PC-3 (cell line): ENCODE data around the gene PHF2.

Source experiments
- CTCF ChIP-seq: fragments of 300-600 bp; sonication (generic); conservative IDR thresholded peaks from 2 replicates; pipeline ENCODE4 v1.5.1; 2017; ENCODE audit warnings: antibody characterized with exemption, low read depth, mild to moderate bottlenecking, low read length
- EZH2 ChIP-seq: fragments of 300-600 bp; sonication (generic); IDR thresholded peaks from one replicate; pipeline ENCODE4 v1.6.1; 2017; ENCODE audit warnings: antibody characterized with exemption, mild to moderate bottlenecking, low read length; ENCODE audit not compliant: unreplicated experiment
- EZH2phosphoT487 ChIP-seq: fragments of 300-600 bp; sonication (generic); IDR thresholded peaks from 2 replicates; pipeline ENCODE4 v1.6.1; 2018; ENCODE audit warnings: mild to moderate bottlenecking, antibody characterized with exemption, low read length, borderline replicate concordance

- TF ChIP-seq EZH2phosphoT487 = no peak
- no peak for TF ChIP-seq CTCF
- no peak for TF ChIP-seq EZH2
Observed at GRCh38 chr9:93588641-93589609, 12.5 kb downstream of the PHF2 start.
